ENCODE results near the gene ZNF600. TPM values are rescaled to one million over a fixed set of nuclear protein-coding genes. Genes with fewer than 3 reads are reported as not detected.

Gene ZNF600
- total and polyA plus RNA-seq, 9 of the 15 experiments (the other 6 are each of a cell fraction or from before 2014, with no cell fraction given), result 5.7 to 21.5 (median 17.6) TPM

DNA sequence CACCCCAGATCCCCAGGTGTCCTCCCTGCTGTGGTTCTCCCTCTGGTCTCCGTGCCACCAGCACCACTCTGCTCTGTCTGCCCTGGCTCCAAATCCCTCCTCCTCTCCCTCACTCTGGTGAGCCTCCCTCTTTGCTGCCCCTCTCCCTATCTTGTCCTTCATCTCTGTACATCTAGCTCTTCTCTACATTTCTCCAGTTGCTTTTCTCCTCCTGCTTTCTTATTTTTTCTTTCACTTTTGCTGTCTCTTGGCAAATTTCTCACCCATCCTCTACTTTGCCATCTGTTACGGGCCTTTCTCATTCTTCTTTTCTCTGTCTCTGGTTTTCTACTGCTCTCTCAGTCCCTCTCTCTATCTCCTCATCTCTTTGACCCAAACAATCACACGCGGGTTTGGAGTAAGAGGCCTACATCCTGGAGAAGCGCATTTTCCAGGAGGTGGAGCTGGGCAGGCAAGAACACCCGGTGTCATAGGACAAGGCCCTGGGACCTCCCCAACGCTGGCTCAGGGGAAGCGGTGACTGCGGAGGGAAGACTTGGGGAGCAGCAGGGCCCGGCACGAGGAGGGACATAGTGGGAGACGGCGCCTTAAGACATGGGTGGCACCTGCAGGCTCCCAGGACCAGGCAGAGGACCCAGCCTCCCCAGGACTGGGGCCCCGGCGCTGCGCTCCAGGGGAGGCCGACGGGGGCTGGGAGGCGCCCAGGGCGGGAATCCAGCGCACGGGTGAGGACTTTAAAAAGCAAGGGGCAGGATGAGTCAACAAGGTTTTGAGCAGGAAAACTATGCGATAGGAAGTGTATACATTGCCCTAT lies 61.7 kb downstream of the ZNF600 start (continued):
- peak; percentile 21 for TF ChIP-seq BRD9 (IDR thresholded peaks at IDR 0.05; ENCODE audit: low read depth, partially characterized antibody)
- peak; percentile 79 for TF ChIP-seq POLR2G (IDR thresholded peaks at IDR 0.05; ENCODE audit: low read depth, low read length)
- TF ChIP-seq NFE2L1 (tag; IDR thresholded peaks at IDR 0.05; ENCODE audit: borderline replicate concordance, low read depth), result no peak
- 0 out of 4 replicates have a peak, but pooled peaks of 1 of the 2 experiments have one; percentile 24 for TF ChIP-seq ARNT (IDR thresholded peaks at IDR 0.05)
- TF ChIP-seq, protein P1, sequence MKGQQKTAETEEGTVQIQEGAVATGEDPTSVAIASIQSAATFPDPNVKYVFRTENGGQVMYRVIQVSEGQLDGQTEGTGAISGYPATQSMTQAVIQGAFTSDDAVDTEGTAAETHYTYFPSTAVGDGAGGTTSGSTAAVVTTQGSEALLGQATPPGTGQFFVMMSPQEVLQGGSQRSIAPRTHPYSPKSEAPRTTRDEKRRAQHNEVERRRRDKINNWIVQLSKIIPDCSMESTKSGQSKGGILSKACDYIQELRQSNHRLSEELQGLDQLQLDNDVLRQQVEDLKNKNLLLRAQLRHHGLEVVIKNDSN (CRISPR knock-in tag; IDR thresholded peaks at IDR 0.05), result no peak
- TF ChIP-seq THRAP3 (IDR thresholded peaks at IDR 0.05; ENCODE audit: borderline replicate concordance), result 0 out of 2 replicates have a peak, but pooled peaks have one; percentile 34
- TF ChIP-seq KLF1 (tag; IDR thresholded peaks at IDR 0.05), result no peak
- TF ChIP-seq PHF21A (IDR thresholded peaks at IDR 0.05; ENCODE audit: borderline replicate concordance, low read depth), result 0 out of 2 replicates have a peak, but pooled peaks have one; percentile 22
- TF ChIP-seq DPF2 (IDR thresholded peaks at IDR 0.05), result peak; percentile 72
- TF ChIP-seq, protein P2, sequence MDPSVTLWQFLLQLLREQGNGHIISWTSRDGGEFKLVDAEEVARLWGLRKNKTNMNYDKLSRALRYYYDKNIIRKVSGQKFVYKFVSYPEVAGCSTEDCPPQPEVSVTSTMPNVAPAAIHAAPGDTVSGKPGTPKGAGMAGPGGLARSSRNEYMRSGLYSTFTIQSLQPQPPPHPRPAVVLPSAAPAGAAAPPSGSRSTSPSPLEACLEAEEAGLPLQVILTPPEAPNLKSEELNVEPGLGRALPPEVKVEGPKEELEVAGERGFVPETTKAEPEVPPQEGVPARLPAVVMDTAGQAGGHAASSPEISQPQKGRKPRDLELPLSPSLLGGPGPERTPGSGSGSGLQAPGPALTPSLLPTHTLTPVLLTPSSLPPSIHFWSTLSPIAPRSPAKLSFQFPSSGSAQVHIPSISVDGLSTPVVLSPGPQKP (CRISPR knock-in tag; IDR thresholded peaks at IDR 0.05), result no peak
- TF ChIP-seq HLTF (IDR thresholded peaks at IDR 0.05), result 0 out of 2 replicates have a peak, but pooled peaks have one; percentile 52
- TF ChIP-seq HDAC6 (IDR thresholded peaks at IDR 0.05; ENCODE audit: low read depth, low read length), result no peak
- no peak for TF ChIP-seq ZNF165 (CRISPR knock-in tag; IDR thresholded peaks at IDR 0.05; ENCODE audit: borderline replicate concordance)
- TF ChIP-seq NR4A1 (CRISPR knock-in tag; IDR thresholded peaks at IDR 0.05), result peak; percentile 54; the same call in 1 of the 2 replicates
- TF ChIP-seq NR4A1 (tag; IDR thresholded peaks at IDR 0.05), result no peak
- peak; percentile 81 for TF ChIP-seq RBFOX2 (IDR thresholded peaks at IDR 0.05; ENCODE audit: low read depth, low read length)
- TF ChIP-seq FOXJ3 (CRISPR knock-in tag; IDR thresholded peaks at IDR 0.05), result no peak
- TF ChIP-seq KDM1A (IDR thresholded peaks at IDR 0.05), result 0 out of 4 replicates have a peak, but pooled peaks of 1 of the 2 experiments have one; percentile 6
- TF ChIP-seq, protein P3, sequence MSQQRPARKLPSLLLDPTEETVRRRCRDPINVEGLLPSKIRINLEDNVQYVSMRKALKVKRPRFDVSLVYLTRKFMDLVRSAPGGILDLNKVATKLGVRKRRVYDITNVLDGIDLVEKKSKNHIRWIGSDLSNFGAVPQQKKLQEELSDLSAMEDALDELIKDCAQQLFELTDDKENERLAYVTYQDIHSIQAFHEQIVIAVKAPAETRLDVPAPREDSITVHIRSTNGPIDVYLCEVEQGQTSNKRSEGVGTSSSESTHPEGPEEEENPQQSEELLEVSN (IDR thresholded peaks at IDR 0.05; ENCODE audit: borderline replicate concordance in 1 of 2, extremely low read depth in 1 of 2, insufficient read depth in 1 of 2, insufficient read length in 1 of 2, low read depth in 1 of 2, low read length in 1 of 2, poor library complexity in 1 of 2, severe bottlenecking in 1 of 2), result peak; percentile 54 to 93
- TF ChIP-seq RNF2 (IDR thresholded peaks at IDR 0.05), result peak; percentile 8; the same call in 1 of the 2 replicates
- peak; percentile 46; the same call in 1 of the 2 replicates for TF ChIP-seq RB1 (IDR thresholded peaks at IDR 0.05; ENCODE audit: low read depth)
